HG02623 (cell line): Measurements from ENCODE around the gene GGCX.
A peak's percentile ranks its signal among the peaks of the same experiment; 100 is the strongest.

Experiments
- ATAC-seq: cut with Tn5 transposase; IDR thresholded peaks from one replicate; pipeline ENCODE4 v1.9.1; 2021; ENCODE audit warnings: moderate library complexity; ENCODE audit not compliant: unreplicated experiment

GGCX gene

GRCh38 chr2:85542777-85543176 lies 18.5 kb downstream of the GGCX start:
- no peak for ATAC-seq

DNA sequence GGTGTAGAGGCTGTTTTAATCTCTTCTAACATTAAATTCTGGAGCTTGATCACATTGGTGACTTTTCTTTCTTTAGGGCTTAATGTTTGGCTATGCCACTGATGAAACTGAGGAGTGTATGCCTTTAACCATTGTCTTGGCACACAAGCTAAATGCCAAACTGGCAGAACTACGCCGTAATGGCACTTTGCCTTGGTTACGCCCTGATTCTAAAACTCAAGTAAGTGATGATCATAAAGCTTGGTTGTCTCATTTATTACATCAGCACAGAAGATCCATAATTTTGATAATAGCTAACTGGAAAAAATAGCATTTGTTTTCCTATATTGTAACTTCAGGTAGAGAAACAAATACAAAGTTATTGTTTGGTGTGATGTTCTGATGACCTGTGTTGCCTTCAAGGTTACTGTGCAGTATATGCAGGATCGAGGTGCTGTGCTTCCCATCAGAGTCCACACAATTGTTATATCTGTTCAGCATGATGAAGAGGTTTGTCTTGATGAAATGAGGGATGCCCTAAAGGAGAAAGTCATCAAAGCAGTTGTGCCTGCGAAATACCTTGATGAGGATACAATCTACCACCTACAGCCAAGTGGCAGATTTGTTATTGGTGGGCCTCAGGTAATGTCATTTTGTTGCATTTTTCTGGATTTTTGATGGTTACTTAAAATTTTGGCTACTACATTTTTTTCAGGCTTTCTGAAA lies 19.4 kb downstream of the GGCX start:
- ATAC-seq, result no peak

DNA sequence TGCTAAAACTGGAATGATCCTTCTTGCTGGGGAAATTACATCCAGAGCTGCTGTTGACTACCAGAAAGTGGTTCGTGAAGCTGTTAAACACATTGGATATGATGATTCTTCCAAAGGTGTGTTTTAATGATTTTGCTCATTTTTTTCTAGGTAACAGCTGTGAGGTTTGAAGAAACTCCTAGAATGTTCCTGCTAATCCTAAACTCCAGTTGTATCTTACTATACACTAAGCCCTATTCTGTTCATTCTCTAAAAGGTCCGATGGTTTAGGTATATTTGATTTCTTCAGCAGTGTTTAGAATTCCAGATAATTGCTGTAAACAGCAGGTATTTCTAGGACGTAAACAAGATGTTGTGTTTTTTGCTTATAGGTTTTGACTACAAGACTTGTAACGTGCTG lies 20.0 kb downstream of the GGCX start:
- ATAC-seq, result no peak

GRCh38 chr2:85540133-85540648 lies 21.1 kb downstream of the GGCX start:
- no peak for ATAC-seq

DNA sequence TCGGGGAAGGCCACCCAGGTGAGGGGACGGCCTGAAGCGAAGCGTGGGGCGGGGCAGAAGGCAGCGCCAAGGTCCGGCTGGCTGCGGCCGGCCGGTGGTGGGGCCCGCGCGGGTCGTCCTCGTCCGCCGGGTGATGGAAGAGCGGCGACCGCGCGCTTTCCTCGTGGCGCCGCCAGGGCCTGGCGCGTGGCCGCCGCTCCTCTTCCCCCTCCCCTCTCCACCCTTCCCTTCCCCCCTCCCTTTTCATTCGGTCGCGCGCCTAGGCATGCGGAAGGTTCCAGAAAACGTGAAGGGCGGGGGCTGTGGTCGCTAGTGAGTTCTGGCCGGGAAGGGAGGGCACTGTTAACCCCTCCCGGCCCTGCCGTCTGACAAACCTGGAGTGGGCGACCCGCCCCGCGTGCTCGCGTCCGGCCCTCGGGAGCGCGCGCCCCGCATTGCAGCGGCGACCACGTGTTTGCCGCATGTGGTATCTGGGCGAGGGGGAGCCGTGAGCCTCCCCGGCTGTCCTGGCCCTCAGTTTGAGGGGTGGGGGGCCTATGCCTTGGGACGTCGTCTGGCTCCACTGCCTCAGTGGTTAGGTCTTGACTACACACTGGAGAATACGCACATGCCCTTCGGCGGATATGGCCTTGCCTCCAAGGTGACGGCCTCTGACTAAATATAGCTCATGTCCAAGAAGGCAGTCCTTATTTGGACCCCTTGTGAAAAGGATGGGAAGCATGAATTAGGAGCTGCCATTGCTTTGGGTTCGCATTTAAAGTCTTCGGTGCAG lies 21.7 kb downstream of the GGCX start:
- ATAC-seq, result peak; percentile 25

DNA sequence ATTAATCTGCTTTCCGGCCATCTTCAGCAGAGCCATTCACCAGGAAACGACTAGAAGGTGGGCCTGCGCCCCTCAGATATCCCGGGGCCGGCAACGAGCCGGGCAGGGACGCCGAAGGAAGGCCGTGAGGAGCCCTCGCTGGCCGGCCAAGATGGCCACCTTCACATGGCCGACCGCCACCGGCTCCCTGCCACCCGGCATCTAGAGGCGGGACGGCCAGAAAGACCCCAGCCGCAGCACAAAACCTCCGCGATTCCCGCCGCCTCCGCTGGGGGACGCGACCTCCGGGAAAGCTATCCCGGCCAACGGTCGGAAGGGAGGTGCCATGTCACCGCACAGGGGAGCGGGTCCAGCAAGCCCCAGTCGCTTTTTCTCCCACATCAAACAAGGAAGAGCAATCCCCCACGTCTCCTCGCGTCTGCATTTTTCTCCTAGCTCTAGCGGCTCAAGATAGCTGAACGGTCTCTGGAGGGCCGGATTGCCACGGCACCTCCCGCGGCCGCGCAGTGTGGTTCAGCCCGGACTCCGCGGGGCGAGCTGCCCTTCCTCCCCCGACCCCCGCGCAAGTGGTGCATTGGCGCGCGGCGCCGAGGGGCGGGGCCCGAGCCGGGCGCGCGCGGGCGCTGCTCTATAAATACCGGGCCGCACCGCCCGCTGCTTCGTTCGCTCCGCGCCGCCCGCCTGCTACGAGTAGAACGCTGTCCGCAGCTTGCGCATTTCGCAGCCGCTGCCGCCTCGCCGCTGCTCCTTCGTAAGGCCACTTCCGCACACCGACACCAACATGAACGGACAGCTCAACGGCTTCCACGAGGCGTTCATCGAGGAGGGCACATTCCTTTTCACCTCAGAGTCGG lies 22.6 kb downstream of the GGCX start, which contains the start of gene MAT2A:
TSS of gene MAT2A (plus strand) at position 662 of the 854 bp plus-strand sequence. CDS start at position 782, 120 bp downstream.
- peak; percentile 67 for ATAC-seq

GRCh38 chr2:85537600-85538506 lies 23.4 kb downstream of the GGCX start:
- no peak for ATAC-seq

- ATAC-seq, result no peak
Measured at GRCh38 chr2:85536479-85536878, 24.8 kb downstream of the GGCX start.

- no peak for ATAC-seq
Measured at GRCh38 chr2:85534881-85535280, 26.4 kb downstream of the GGCX start.

DNA sequence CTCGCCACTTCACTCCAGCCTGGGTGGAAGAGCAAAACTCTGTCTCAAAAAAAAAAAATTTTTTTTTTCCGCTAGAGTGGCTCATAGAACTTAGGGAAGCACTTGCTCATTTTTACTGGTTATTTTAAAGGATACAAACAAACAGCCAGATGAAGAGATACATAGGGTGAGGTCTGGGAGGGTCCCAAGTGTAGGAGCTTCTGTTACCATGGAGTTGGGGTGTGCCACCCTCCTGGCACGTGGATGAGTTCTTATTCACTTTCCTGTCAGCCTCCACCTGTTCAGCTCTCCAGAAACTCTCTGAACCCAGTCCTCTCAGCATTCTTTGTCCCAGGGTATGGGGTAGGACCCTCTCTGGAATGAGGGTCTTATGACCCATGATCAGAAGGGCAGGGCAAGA lies 27.2 kb downstream of the GGCX start:
- ATAC-seq, result no peak

GRCh38 chr2:85531589-85531988 lies 29.7 kb downstream of the GGCX start:
- ATAC-seq, result no peak

DNA sequence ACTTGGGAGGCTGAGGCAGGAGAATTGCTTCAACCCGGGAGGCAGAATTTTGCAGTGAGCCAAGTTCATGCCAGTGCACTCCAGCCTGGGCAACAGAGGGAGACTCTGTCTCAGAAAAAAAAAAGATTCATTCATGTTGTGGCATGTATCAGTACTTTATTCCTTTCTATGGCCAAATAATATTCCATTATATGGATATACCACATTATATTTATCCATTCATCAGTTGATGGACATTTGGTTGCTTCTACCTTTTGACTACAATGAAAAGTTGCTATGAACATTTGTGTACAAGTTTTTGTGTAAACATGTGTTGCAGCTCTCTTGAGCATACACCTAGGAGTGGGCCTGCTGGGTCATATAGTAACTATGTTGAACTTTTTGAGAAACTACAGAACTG lies 31.5 kb downstream of the GGCX start:
- no peak for ATAC-seq

DNA sequence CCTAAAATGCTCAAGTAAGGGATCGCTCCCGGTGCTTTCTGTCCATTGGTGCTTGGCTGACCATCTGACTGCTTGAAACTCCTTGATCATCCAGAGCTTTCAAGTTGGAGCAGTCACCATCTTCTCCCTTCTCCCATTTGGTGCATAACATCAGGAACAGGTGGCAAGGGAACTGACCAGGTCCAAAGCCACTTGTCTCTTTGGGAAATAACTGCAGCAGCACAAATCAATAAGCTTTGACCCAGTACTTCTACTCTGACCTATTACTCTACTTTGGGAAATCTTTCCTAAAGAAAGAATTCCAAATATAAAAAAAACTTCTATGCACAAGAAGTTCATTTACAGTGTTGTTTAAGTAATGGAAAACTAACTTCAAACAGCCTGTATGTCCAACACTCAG lies 32.9 kb downstream of the GGCX start:
- ATAC-seq, result no peak

- ATAC-seq, result no peak
Measured at GRCh38 chr2:85527787-85528186, 33.5 kb downstream of the GGCX start.

DNA sequence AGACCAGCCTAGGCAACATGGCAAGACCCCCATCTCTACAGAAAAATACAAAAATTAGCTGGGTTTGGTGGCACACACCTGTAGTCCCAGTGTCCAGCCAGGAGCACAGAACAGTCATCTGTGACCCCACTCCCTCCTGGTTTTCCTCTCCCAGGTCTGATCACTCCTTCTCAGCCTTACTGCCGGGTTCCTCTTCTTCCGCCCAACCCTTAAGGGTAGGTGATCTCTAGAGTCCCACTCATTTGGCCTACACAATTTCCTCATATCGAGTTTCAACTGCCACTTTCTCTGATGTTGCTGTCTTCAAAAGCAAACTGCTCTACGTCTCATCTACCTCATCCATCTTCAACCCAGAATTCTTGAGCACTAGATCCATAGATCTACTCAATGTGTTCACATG lies 35.7 kb downstream of the GGCX start:
- no peak for ATAC-seq

- no peak for ATAC-seq
Measured at GRCh38 chr2:85525029-85525428, 36.3 kb downstream of the GGCX start.

DNA sequence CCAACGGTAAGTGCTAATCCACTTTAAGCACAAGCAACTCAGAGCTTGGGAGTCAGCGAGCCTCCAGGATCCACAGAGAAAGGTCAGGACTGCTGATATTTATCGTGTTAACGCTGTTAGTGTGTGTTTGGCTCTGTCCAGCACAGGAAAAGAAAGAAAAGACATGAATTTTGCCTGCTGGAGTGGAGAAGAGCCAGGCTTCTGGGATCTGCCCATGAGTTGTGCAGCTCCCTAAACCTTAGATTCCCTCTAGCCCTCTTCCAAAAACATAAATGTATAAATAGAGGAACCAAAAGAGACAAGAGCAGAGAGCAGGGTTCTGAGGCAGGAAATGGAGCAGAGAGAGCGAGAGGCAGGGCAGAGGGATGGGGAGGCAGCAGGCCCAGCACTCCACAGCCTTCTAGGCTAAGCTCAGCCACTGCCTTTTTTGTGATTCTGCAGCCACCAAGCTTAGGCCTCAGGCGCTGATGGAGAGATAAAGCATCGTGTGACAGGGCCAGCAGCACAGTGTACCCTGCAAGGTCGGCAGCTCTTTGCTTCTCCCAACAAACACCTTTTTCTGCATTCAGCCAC lies 36.9 kb downstream of the GGCX start:
- no peak for ATAC-seq

DNA sequence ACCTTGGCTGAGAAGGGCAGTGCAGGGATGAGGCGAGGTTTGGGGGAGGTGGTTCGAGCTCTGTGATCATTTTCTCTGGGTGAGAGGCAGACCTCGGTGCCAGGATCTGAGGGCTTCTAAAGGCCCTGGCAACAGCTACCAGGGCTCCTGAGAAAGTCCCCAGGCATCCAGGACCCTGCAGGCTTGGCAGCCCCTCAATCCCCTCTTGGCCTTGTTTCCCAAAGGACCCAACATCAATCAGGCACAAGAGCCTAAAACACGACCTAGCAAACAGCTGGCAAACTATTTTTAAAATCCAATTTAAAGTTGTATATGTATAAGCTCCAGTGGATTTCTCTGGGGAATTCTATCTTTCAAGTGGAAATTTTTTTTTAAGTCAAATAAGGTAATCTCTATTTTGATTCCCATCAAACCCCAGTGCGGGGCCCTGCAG lies 37.4 kb downstream of the GGCX start:
- no peak for ATAC-seq

GRCh38 chr2:85523062-85523902 lies 38.0 kb downstream of the GGCX start:
- ATAC-seq, result no peak
